Measurements from ENCODE around the gene GFY. TPM values are rescaled to one million over a fixed set of nuclear protein-coding genes. Genes with fewer than 3 reads are reported as not detected.
A peak's percentile ranks its signal among the peaks of the same experiment; 100 is the strongest.

GFY gene
- total RNA-seq, 4 donors from 2014 or later, result not detected

GRCh38 chr19:49407482-49408015 is 17.6 kb upstream of the GFY start:
- no peaks in the 10 kb centered on the region for H3K36me3 ChIP-seq
- no peak for DNase-seq (ENCODE audit: low spot score in 2 of 2)

DNA sequence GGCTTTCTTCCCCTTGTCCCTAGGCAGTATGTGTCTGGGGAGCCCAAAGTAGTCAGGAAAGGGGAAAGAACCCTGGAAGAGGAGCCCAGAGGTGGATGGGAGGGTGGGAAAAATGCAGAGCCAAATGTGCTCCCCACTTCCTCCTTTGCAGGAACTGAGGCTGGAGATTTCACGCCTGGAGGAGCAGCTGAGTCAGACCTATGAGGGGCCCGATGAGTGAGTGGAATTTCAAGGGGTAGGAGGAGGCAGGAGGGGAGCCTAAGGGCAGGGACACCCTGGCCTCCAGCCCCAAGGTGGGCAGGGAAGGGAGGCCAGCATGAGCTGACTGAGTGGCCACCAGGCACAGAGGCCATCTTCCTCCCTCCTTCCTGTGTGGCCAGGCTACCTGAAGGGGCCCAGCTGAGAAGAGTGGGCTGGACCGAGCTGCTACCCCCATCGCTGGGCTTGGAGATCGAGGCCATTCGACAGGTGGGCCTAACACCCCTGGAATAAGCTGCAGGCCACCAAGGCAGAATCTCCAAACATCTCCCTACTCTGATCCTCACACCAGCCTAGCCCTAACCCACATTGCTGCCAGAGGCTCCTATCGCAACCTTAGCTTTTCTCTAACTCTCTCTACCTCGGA is 16.3 kb upstream of the GFY start:
- no peak for DNase-seq (ENCODE audit: low spot score in 2 of 2)
- H3K9me3 ChIP-seq, result no peaks in the 10 kb centered on the region
- TF ChIP-seq POLR2A (IDR thresholded peaks at IDR 0.05), result no peak
- TF ChIP-seq, protein P1, sequence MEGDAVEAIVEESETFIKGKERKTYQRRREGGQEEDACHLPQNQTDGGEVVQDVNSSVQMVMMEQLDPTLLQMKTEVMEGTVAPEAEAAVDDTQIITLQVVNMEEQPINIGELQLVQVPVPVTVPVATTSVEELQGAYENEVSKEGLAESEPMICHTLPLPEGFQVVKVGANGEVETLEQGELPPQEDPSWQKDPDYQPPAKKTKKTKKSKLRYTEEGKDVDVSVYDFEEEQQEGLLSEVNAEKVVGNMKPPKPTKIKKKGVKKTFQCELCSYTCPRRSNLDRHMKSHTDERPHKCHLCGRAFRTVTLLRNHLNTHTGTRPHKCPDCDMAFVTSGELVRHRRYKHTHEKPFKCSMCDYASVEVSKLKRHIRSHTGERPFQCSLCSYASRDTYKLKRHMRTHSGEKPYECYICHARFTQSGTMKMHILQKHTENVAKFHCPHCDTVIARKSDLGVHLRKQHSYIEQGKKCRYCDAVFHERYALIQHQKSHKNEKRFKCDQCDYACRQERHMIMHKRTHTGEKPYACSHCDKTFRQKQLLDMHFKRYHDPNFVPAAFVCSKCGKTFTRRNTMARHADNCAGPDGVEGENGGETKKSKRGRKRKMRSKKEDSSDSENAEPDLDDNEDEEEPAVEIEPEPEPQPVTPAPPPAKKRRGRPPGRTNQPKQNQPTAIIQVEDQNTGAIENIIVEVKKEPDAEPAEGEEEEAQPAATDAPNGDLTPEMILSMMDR (IDR thresholded peaks at IDR 0.05), result no peak
- TF ChIP-seq EP300 (IDR thresholded peaks at IDR 0.05), result no peak
- 69 to 76% methylated on average over 7 to 8 of the region's 8 CpGs for WGBS, 2 donors
- H3K4me1 ChIP-seq, result peaks cover 0 to 12% (median 0%) of the 10 kb centered on the region in 4 donors
- no peaks in the 10 kb centered on the region for H3K36me3 ChIP-seq
- H3K4me3 ChIP-seq, result no peak overlapping the region
- H3K27me3 ChIP-seq, result peaks cover 0 to 16% of the 10 kb centered on the region in 2 donors
- peak overlapping the region in 1 of 4 donors; percentile 19 for H3K27ac ChIP-seq

More at GRCh38 chr19:49407482-49408015, 17.6 kb upstream of the GFY start:
- Histone ChIP-seq H3K4me3 (no peak overlapping the region), H3K4me1 (peaks cover 0 to 12% (median 0%) of the 10 kb centered on the region in 4 donors), H3K27ac (no peak overlapping the region), H3K9me3 (no peaks in the 10 kb centered on the region), H3K27me3 (peaks cover 0 to 3% of the 10 kb centered on the region in 2 donors)
- TF ChIP-seq EP300 (IDR thresholded peaks at IDR 0.05), result no peak
- TF ChIP-seq POLR2A (IDR thresholded peaks at IDR 0.05), result no peak
- TF ChIP-seq, protein P1 (IDR thresholded peaks at IDR 0.05), result no peak
- WGBS, 2 donors, result 88 to 89% methylated on average over 16 of the region's 16 CpGs

- H3K36me3 ChIP-seq, result no peaks in the 10 kb centered on the region
- TF ChIP-seq, protein P1 (IDR thresholded peaks at IDR 0.05), result no peak
- TF ChIP-seq POLR2A (IDR thresholded peaks at IDR 0.05) (no peak), EP300 (IDR thresholded peaks at IDR 0.05) (no peak)
- DNase-seq (ENCODE audit: low spot score in 2 of 2), result no peak
- H3K27ac ChIP-seq, result peak overlapping the region in 1 of 4 donors; percentile 19
- 78 to 82% methylated on average over 5 of the region's 5 CpGs for WGBS, 2 donors
- H3K27me3 ChIP-seq, result peaks cover 0 to 22% of the 10 kb centered on the region in 2 donors
- H3K4me3 ChIP-seq, result no peak overlapping the region
- no peaks in the 10 kb centered on the region for H3K9me3 ChIP-seq
- H3K4me1 ChIP-seq, result peaks cover 0 to 12% (median 0%) of the 10 kb centered on the region in 4 donors
These were observed 15.7 kb upstream of the GFY start for GRCh38 chr19:49409441-49410029.

- H3K4me1 ChIP-seq, result peaks cover 0 to 12% (median 0%) of the 10 kb centered on the region in 4 donors
- 72 to 74% methylated on average over 3 of the region's 3 CpGs for WGBS, 2 donors
- H3K4me3 ChIP-seq, result no peak overlapping the region
- H3K36me3 ChIP-seq, result no peaks in the 10 kb centered on the region
- H3K27me3 ChIP-seq, result peaks cover 0 to 44% of the 10 kb centered on the region in 2 donors
- no peak for DNase-seq (ENCODE audit: low spot score in 2 of 2)
- no peak overlapping the region for H3K27ac ChIP-seq
- no peak for TF ChIP-seq POLR2A (IDR thresholded peaks at IDR 0.05)
- TF ChIP-seq, protein P1 (IDR thresholded peaks at IDR 0.05), result no peak
- TF ChIP-seq EP300 (IDR thresholded peaks at IDR 0.05), result no peak
- H3K9me3 ChIP-seq, result no peaks in the 10 kb centered on the region
These were observed 13.4 kb upstream of the GFY start for GRCh38 chr19:49411681-49412326.

Measured in tibial nerve (tissue), 4 donors.